ENCODE results near the gene GPATCH8.
"Not testable (repeated sequence)": the region's sequence is repeated elsewhere in the genome, so short reads cannot be mapped to it uniquely, and the experiment has no call there.

Gene GPATCH8

GRCh38 chr17:44396946-44397345 lies 106.3 kb downstream of the GPATCH8 start:
- DNase-seq = no peak

GRCh38 chr17:44394833-44395232 lies 108.4 kb downstream of the GPATCH8 start:
- DNase-seq = no peak

- not testable (repeated sequence) for DNase-seq
Measured at GRCh38 chr17:44394112-44394511, 109.1 kb downstream of the GPATCH8 start.

- no peak for DNase-seq
Measured at GRCh38 chr17:44390250-44390870, 112.8 kb downstream of the GPATCH8 start.

GRCh38 chr17:44389723-44390202 lies 113.4 kb downstream of the GPATCH8 start:
- DNase-seq = no peak

- no peak for DNase-seq
Measured at GRCh38 chr17:44389281-44389680, 113.9 kb downstream of the GPATCH8 start, which contains the start of gene ITGA2B. ITGA2B (minus strand) TSS chr17:44389649; CDS start chr17:44389473, 176 bp downstream.

- no peak for DNase-seq
Measured at GRCh38 chr17:44387804-44388203, 115.4 kb downstream of the GPATCH8 start.

GRCh38 chr17:44386182-44386525 lies 117.1 kb downstream of the GPATCH8 start:
- no peak for DNase-seq

GRCh38 chr17:44385287-44386181 lies 117.7 kb downstream of the GPATCH8 start:
- peak; percentile 86 for DNase-seq

GRCh38 chr17:44384823-44385286 lies 118.4 kb downstream of the GPATCH8 start:
- no peak for DNase-seq

- no peak for DNase-seq
Measured at GRCh38 chr17:44384281-44384822, 118.9 kb downstream of the GPATCH8 start.

- no peak for DNase-seq
Measured at GRCh38 chr17:44383861-44384260, 119.3 kb downstream of the GPATCH8 start.

GRCh38 chr17:44383363-44383762 lies 119.8 kb downstream of the GPATCH8 start:
- DNase-seq = no peak

GRCh38 chr17:44382917-44383316 lies 120.3 kb downstream of the GPATCH8 start:
- DNase-seq = no peak

- no peak for DNase-seq
Measured at GRCh38 chr17:44381810-44382305, 121.3 kb downstream of the GPATCH8 start.

GRCh38 chr17:44380767-44381166 lies 122.4 kb downstream of the GPATCH8 start:
- no peak for DNase-seq

GRCh38 chr17:44379887-44380286 lies 123.3 kb downstream of the GPATCH8 start:
- no peak for DNase-seq

GRCh38 chr17:44378171-44378705 lies 125.0 kb downstream of the GPATCH8 start:
- DNase-seq = no peak

- no peak for DNase-seq
Measured at GRCh38 chr17:44376779-44377178, 126.4 kb downstream of the GPATCH8 start.

GRCh38 chr17:44376124-44376523 lies 127.1 kb downstream of the GPATCH8 start:
- no peak for DNase-seq

GRCh38 chr17:44375196-44376017 lies 127.8 kb downstream of the GPATCH8 start:
- no peak for DNase-seq
